HUES64 (cell line): ENCODE results near the gene CCDC200. TPM values are rescaled to one million over a fixed set of nuclear protein-coding genes. Genes with fewer than 3 reads are reported as not detected.
"Not testable (repeated sequence)": the region's sequence is repeated elsewhere in the genome, so short reads cannot be mapped to it uniquely, and the experiment has no call there.

Experiments used
- H3K27ac ChIP-seq: 2 replicates; pipeline ENCODE4 v1.7.0; 2013; ENCODE audit warnings: low read depth, low read length, inconsistent platforms
- H3K27me3 ChIP-seq: 2 replicates; pipeline ENCODE4 v1.6.1; 2013; ENCODE audit warnings: mild to moderate bottlenecking, low read length; ENCODE audit not compliant: insufficient read depth
- H3K36me3 ChIP-seq: 2 replicates; pipeline ENCODE4 v1.6.1; 2013; ENCODE audit warnings: mild to moderate bottlenecking, low read length; ENCODE audit not compliant: insufficient read depth
- H3K4me1 ChIP-seq: 2 replicates; pipeline ENCODE4 v1.6.1; 2013; ENCODE audit warnings: mild to moderate bottlenecking, low read length, moderate library complexity; ENCODE audit not compliant: insufficient read depth
- H3K4me3 ChIP-seq: 2 replicates; pipeline ENCODE4 v1.5.1; 2013; ENCODE audit warnings: mild to moderate bottlenecking, low read length, moderate library complexity
- H3K9ac ChIP-seq: 2 replicates; pipeline ENCODE4 v1.6.1; 2013; ENCODE audit warnings: mild to moderate bottlenecking, low read depth, low read length
- H3K9me3 ChIP-seq: 2 replicates; pipeline ENCODE4 v1.6.1; 2013; ENCODE audit warnings: low read depth, low read length; ENCODE audit not compliant: insufficient read depth
- WGBS: fragments of 150-250, 120-280 bp; methylation state at CpG from one replicate; pipeline ENCODE4 v1.1.7; 2013; ENCODE audit warnings: missing lambda C conversion rate; 5-methylcytosine and 5-hydroxymethylcytosine counted together
- polyA plus RNA-seq, 2 experiments: library from polyadenylated mRNA; stranded (reverse); fragments of 50-300 nt; gene quantifications; one replicate each; pipeline ENCODE4 v1.2.3, GENCODE V29; 2013

CCDC200 gene
- not detected for polyA plus RNA-seq (2013, experiment 1 of 2)
- not detected for polyA plus RNA-seq (2013, experiment 2 of 2)

DNA sequence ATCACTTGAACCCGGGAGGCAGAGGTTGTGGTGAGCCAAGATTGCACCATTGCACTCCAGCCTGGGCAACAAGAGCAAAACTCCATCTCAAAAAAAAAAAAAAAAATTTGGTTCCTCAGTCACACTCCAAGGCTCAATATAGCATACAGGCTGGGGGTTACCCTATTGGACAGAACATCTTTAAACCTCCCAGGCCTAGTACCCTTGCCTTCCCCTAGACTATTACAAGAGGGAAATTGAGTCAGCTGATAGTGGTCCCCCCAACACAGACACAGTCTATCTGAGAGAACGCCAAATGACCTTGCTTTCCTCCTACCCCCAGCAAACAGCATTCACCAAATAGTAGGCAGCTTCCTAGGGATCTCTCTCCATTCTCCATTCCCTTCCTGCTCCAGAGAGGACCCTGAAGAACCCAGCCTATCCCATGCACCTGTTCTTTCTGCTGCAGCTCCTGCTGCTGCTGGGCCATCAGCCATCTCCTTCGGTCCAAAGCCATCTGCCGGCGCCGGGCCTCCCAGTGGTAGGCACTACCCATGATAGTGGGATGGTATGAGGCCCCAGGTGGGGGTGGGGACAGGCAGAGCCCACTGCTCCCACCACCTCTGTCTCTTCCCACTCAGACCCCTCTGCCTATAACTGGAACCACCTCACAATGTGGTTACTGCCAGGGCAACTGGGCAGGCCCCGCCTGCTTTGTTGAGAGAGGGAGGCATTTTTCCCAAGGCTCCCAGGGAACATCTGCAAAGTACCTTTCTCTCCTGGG is at the start of gene CCDC200:
Gene CCDC200, minus strand, starts transcription at position 604 of the 763 bp plus-strand sequence. Its CDS starts 69 bp downstream, at position 535.
- H3K27ac ChIP-seq, H3K36me3 ChIP-seq: not testable (repeated sequence)

DNA sequence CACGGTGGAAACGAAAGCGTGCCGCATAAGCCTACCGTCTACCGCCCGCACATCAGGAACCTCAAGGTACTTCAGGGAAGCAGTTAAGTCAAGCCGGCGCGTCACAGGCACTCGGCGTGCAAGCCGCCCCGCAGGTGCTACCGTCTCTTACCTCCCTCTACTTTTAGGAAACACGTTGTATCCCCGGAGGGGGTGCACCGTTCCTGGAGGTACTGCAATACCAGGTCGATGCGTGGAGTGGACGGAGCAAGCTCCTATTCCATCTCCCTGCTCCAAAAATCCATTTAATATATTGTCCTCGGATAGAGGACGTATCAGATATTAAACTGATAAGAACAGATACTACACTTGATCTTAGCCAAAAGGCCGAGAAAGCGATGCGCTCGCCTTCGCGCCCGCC is 44.5 kb upstream of the CCDC200 start:
- H3K4me3 ChIP-seq, H3K36me3 ChIP-seq, H3K4me1 ChIP-seq, H3K9ac ChIP-seq, H3K9me3 ChIP-seq, H3K27me3 ChIP-seq, H3K27ac ChIP-seq: not testable (repeated sequence)
- no CpG with 5 or more reads among the region's 30 CpGs for WGBS

More for the DNA sequence above, at the start of gene CCDC200:
- no CpG with 5 or more reads among the region's 7 CpGs for WGBS
- H3K4me3 ChIP-seq, H3K9me3 ChIP-seq, H3K4me1 ChIP-seq, H3K27me3 ChIP-seq, H3K9ac ChIP-seq: not testable (repeated sequence)

DNA sequence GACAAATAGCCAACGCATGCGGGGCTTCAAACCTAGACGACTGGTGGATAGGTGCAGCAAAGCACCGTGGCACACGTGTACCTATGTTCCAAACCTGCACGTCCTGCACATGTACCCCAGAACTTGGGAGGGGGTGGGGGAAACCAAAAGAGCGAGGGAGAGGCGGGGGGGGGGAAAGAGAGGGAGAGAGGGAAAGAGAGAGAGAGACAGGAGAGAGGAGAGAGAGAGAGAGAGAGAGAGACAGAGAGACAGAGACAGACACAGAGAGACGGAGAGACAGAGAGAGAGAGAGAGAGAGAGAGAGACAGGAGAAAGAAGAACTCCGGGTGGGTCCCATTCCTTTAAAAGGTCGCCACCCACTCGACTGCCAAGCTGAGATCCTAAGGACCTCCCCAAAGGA is 44.1 kb upstream of the CCDC200 start:
- H3K27ac ChIP-seq, H3K36me3 ChIP-seq, H3K4me1 ChIP-seq, H3K4me3 ChIP-seq, H3K27me3 ChIP-seq, H3K9ac ChIP-seq, H3K9me3 ChIP-seq: not testable (repeated sequence)
- WGBS, result no CpG with 5 or more reads among the region's 12 CpGs

DNA sequence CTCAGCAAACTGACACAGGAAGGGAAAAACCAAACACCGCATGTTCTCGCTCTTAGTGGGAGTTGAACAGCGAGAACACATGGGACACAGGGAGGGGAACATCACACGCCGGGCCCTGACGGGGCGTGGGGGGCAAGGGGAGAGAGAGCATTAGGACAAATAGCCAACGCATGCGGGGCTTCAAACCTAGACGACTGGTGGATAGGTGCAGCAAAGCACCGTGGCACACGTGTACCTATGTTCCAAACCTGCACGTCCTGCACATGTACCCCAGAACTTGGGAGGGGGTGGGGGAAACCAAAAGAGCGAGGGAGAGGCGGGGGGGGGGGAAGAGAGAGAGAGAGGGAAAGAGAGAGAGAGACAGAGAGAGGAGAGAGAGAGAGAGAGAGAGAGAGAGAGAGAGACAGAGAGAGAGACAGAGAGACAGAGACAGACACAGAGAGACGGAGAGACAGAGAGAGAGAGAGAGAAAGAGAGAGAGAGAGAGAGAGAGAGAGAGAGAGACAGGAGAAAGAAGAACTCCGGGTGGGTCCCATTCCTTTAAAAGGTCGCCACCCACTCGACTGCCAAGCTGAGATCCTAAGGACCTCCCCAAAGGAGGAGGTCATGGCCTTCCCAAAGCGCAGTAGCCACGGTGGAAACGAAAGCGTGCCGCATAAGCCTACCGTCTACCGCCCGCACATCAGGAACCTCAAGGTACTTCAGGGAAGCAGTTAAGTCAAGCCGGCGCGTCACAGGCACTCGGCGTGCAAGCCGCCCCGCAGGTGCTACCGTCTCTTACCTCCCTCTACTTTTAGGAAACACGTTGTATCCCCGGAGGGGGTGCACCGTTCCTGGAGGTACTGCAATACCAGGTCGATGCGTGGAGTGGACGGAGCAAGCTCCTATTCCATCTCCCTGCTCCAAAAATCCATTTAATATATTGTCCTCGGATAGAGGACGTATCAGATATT is 42.4 kb upstream of the CCDC200 start:
- WGBS, result no CpG with 5 or more reads among the region's 43 CpGs
- H3K27ac ChIP-seq, H3K4me1 ChIP-seq: not testable (repeated sequence)

DNA sequence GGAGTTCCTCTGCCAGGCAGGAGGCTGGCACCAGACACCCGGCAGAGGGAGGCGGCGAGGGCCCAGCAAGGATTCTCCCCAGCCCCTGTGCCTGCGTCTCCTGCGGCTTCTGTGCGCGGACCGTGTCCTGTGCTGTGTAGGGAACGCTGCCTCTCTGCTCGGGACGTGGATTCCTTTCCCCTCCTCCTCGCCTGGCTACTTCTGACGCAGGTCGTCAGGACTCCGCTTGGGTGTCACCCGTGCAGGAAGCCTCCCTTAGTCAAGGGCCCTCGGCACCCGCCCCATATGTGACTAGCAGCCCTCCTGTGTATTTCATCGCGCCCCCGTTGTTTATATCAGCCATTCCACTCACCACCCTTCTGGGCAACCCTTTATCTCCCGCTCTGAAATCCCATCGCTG is 18.0 kb upstream of the CCDC200 start:
- not testable (repeated sequence) for H3K36me3 ChIP-seq, H3K27me3 ChIP-seq, H3K9ac ChIP-seq, H3K4me1 ChIP-seq, H3K27ac ChIP-seq, H3K4me3 ChIP-seq, H3K9me3 ChIP-seq
- WGBS, result 61% methylated on average over 9 of the region's 23 CpGs

More for the DNA sequence above, 42.4 kb upstream of the CCDC200 start:
- not testable (repeated sequence) for H3K27me3 ChIP-seq, H3K9me3 ChIP-seq, H3K4me3 ChIP-seq, H3K36me3 ChIP-seq, H3K9ac ChIP-seq

DNA sequence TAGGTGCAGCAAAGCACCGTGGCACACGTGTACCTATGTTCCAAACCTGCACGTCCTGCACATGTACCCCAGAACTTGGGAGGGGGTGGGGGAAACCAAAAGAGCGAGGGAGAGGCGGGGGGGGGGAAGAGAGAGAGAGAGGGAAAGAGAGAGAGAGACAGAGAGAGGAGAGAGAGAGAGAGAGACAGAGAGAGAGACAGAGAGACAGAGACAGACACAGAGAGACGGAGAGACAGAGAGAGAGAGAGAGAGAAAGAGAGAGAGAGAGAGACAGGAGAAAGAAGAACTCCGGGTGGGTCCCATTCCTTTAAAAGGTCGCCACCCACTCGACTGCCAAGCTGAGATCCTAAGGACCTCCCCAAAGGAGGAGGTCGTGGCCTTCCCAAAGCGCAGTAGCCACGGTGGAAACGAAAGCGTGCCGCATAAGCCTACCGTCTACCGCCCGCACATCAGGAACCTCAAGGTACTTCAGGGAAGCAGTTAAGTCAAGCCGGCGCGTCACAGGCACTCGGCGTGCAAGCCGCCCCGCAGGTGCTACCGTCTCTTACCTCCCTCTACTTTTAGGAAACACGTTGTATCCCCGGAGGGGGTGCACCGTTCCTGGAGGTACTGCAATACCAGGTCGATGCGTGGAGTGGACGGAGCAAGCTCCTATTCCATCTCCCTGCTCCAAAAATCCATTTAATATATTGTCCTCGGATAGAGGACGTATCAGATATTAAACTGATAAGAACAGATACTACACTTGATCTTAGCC is 12.4 kb upstream of the CCDC200 start:
- not testable (repeated sequence) for H3K36me3 ChIP-seq, H3K4me3 ChIP-seq, H3K9ac ChIP-seq, H3K9me3 ChIP-seq, H3K27ac ChIP-seq, H3K4me1 ChIP-seq, H3K27me3 ChIP-seq
- no CpG with 5 or more reads among the region's 34 CpGs for WGBS

DNA sequence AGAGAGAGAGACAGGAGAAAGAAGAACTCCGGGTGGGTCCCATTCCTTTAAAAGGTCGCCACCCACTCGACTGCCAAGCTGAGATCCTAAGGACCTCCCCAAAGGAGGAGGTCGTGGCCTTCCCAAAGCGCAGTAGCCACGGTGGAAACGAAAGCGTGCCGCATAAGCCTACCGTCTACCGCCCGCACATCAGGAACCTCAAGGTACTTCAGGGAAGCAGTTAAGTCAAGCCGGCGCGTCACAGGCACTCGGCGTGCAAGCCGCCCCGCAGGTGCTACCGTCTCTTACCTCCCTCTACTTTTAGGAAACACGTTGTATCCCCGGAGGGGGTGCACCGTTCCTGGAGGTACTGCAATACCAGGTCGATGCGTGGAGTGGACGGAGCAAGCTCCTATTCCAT is 11.2 kb upstream of the CCDC200 start:
- not testable (repeated sequence) for H3K36me3 ChIP-seq
- WGBS, result no CpG with 5 or more reads among the region's 26 CpGs

DNA sequence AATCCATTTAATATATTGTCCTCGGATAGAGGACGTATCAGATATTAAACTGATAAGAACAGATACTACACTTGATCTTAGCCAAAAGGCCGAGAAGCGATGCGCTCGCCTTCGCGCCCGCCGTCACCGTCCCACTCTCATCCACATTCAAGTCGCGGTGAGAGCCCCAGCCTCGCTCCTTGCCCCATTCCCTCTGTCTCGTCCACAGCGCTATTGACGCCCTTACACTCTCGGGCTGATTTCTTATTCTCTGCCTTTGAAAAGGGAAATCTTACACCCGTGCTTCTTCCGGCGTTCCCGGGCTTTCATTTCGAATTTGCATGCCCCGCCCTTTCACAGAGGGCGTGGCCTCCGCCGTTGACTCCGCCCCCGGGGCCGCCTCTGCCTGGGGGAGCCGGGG is 5.5 kb upstream of the CCDC200 start, which contains the start of gene RNU2-1:
Gene RNU2-1, minus strand, starts transcription at position 101 of the 400 bp plus-strand sequence.
- not testable (repeated sequence) for H3K27ac ChIP-seq, H3K4me3 ChIP-seq, H3K9ac ChIP-seq, H3K27me3 ChIP-seq, H3K4me1 ChIP-seq, H3K36me3 ChIP-seq, H3K9me3 ChIP-seq
- no CpG with 5 or more reads among the region's 31 CpGs for WGBS

More for the DNA sequence above, 11.2 kb upstream of the CCDC200 start:
- H3K9ac ChIP-seq, H3K27me3 ChIP-seq, H3K9me3 ChIP-seq, H3K4me1 ChIP-seq, H3K27ac ChIP-seq, H3K4me3 ChIP-seq: not testable (repeated sequence)

DNA sequence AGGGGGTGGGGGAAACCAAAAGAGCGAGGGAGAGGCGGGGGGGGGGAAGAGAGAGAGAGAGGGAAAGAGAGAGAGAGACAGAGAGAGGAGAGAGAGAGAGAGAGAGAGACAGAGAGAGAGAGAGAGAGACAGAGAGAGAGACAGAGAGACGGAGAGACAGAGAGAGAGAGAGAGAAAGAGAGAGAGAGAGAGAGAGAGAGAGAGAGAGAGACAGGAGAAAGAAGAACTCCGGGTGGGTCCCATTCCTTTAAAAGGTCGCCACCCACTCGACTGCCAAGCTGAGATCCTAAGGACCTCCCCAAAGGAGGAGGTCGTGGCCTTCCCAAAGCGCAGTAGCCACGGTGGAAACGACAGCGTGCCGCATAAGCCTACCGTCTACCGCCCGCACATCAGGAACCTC is 4.8 kb upstream of the CCDC200 start:
- H3K9ac ChIP-seq, H3K4me1 ChIP-seq, H3K4me3 ChIP-seq, H3K9me3 ChIP-seq, H3K36me3 ChIP-seq, H3K27ac ChIP-seq, H3K27me3 ChIP-seq: not testable (repeated sequence)
- no CpG with 5 or more reads among the region's 15 CpGs for WGBS

DNA sequence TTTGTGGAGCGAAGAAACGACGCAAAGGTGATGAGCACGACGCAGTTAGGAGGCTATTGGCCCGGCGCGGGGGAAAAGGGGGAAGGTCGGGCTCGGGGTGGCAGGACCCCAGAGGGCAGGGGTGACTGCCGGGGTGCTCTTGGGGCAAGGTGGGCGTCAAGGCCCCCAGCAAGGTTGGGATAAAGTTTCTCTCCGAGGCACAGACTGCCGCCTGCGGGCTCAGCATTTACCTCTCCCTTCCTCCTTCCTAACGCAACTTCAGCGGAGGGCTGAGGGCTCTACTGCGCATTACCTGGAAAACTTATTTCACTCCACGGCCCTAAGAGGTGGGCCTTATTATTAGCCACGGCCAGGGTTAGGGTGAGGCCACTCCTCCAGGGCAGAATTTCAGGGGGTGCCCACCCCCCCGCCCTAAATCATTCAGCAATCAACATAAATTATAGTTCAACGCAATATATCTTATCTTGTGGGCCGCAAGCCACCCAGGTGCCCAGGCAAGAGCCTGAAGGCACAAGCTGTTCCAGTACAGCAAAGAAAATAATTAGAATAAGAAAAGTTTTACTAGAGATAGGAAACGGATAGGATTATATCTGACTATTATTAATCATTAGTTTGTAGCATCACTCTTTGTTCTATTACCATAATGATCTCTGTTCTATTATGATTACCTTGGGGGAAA is 3.7 kb upstream of the CCDC200 start:
- not testable (repeated sequence) for H3K4me3 ChIP-seq, H3K27me3 ChIP-seq, H3K4me1 ChIP-seq, H3K36me3 ChIP-seq, H3K27ac ChIP-seq, H3K9me3 ChIP-seq, H3K9ac ChIP-seq
- 97% methylated on average over 11 of the region's 24 CpGs for WGBS
